Smooth muscle cell (in vitro differentiated cells): ENCODE data around the gene CYTH4. TPM values are rescaled to one million over a fixed set of nuclear protein-coding genes. Genes with fewer than 3 reads are reported as not detected.

Experiments used
- DNase-seq: peaks from one replicate; lab custom pipeline; 2025; ENCODE audit not compliant: unreplicated experiment; lab: John Stamatoyannopoulos, UW
- H2AFZ ChIP-seq: fragments of 200-600 bp; sonication (generic); 2 replicates; pipeline ENCODE4 v1.6.0; 2016; ENCODE audit warnings: antibody characterized with exemption, low read depth, mild to moderate bottlenecking
- H3F3A ChIP-seq: fragments of 200-600 bp; sonication (generic); 2 replicates; pipeline ENCODE4 v1.6.0; 2017; ENCODE audit warnings: antibody characterized with exemption, low read depth
- H3K27ac ChIP-seq: fragments of 200-600 bp; sonication (generic); 2 replicates; pipeline ENCODE4 v1.5.1; 2016; ENCODE audit warnings: low read depth, mild to moderate bottlenecking
- H3K27me3 ChIP-seq: fragments of 200-600 bp; sonication (generic); 2 replicates; pipeline ENCODE4 v1.6.1; 2016; ENCODE audit warnings: low read depth, mild to moderate bottlenecking
- H3K36me3 ChIP-seq: fragments of 200-600 bp; sonication (generic); 2 replicates; pipeline ENCODE4 v1.5.1; 2016; ENCODE audit warnings: low read depth
- H3K4me1 ChIP-seq: fragments of 200-600 bp; sonication (generic); 2 replicates; pipeline ENCODE4 v1.5.1; 2016; ENCODE audit warnings: low read depth
- H3K4me2 ChIP-seq: fragments of 200-600 bp; sonication (generic); 2 replicates; pipeline ENCODE4 v1.6.0; 2016; ENCODE audit warnings: mild to moderate bottlenecking
- H3K4me3 ChIP-seq: fragments of 200-600 bp; sonication (generic); 2 replicates; pipeline ENCODE4 v1.5.1; 2016; ENCODE audit warnings: mild to moderate bottlenecking
- H3K79me2 ChIP-seq: fragments of 200-600 bp; sonication (generic); 2 replicates; pipeline ENCODE4 v1.6.0; 2016; ENCODE audit warnings: low read depth, mild to moderate bottlenecking
- H3K9ac ChIP-seq: fragments of 200-600 bp; sonication (generic); 2 replicates; pipeline ENCODE4 v1.6.0; 2016; ENCODE audit warnings: low read depth
- H3K9me3 ChIP-seq: fragments of 200-600 bp; sonication (generic); replicated peaks from 2 replicates; pipeline ENCODE4 v1.5.1; 2016; ENCODE audit warnings: low read depth
- H4K20me1 ChIP-seq: fragments of 200-600 bp; sonication (generic); 2 replicates; pipeline ENCODE4 v1.6.0; 2016; ENCODE audit warnings: low read depth
- WGBS: methylation state at CpG from one replicate; pipeline ENCODE4 v1.1.7; 2016; ENCODE audit warnings: low lambda C conversion rate; 5-methylcytosine and 5-hydroxymethylcytosine counted together
- polyA plus RNA-seq: library from polyadenylated mRNA; unstranded; fragments of >200 nt; fragmentation: Nextera tagmentation; extraction: Ambion mirVana; gene quantifications from 2 replicates; pipeline ENCODE4 v1.2.1, GENCODE V29; 2016
- total RNA-seq: library from RNA; depleted of rRNA; stranded (reverse); fragments of >200 nt; gene quantifications from 2 replicates; pipeline ENCODE4 v1.2.3, GENCODE V29; 2014
- TF ChIP-seq, protein P1 (sequence below): fragments of 200-600 bp; sonication (generic); IDR thresholded peaks from 2 replicates; pipeline ENCODE4 v1.5.1; 2017; ENCODE audit warnings: borderline replicate concordance, mild to moderate bottlenecking, antibody characterized with exemption; ENCODE audit not compliant: insufficient read depth, poor library complexity, severe bottlenecking

The CYTH4 gene
- total and polyA plus RNA-seq, 2 experiments from 2014 or later = not detected

- Histone ChIP-seq H4K20me1 (no peaks in the 10 kb centered on the region), H3K4me2 (no peak overlapping the region), H3F3A (no peaks in the 10 kb centered on the region), H3K36me3 (no peaks in the 10 kb centered on the region), H3K9me3 (no peaks in the 10 kb centered on the region), H3K27ac (no peak overlapping the region), H3K27me3 (peaks cover 6% of the 10 kb centered on the region), H3K4me1 (no peaks in the 10 kb centered on the region), H3K79me2 (no peaks in the 10 kb centered on the region), H2AFZ (no peak overlapping the region), H3K9ac (no peak overlapping the region), H3K4me3 (no peak overlapping the region)
- TF ChIP-seq, protein P1, sequence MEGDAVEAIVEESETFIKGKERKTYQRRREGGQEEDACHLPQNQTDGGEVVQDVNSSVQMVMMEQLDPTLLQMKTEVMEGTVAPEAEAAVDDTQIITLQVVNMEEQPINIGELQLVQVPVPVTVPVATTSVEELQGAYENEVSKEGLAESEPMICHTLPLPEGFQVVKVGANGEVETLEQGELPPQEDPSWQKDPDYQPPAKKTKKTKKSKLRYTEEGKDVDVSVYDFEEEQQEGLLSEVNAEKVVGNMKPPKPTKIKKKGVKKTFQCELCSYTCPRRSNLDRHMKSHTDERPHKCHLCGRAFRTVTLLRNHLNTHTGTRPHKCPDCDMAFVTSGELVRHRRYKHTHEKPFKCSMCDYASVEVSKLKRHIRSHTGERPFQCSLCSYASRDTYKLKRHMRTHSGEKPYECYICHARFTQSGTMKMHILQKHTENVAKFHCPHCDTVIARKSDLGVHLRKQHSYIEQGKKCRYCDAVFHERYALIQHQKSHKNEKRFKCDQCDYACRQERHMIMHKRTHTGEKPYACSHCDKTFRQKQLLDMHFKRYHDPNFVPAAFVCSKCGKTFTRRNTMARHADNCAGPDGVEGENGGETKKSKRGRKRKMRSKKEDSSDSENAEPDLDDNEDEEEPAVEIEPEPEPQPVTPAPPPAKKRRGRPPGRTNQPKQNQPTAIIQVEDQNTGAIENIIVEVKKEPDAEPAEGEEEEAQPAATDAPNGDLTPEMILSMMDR = no peak
- DNase-seq = no peak
- WGBS = 94% methylated on average over 11 of the region's 11 CpGs
Observed at GRCh38 chr22:37358386-37358785, 76.1 kb downstream of the CYTH4 start.

DNA sequence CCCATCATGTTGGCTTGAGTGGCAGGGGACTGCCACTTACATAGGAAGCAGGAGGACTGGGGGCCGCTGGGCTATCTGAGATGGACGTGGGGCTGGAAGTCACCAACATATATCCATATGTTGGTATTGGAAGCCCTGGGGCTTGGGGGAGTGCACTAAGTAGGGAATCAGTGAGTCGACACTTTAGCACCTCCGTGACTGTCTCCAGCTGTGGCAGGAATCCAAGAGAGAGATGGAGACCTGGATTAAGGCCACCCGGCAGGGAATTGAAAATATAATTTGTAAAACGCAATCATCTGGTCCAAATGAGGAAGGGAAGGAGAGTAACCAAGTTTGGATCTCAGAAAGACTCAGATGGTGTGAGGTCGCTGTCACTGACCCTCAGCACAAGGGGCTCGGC lies 76.6 kb downstream of the CYTH4 start:
- TF ChIP-seq, protein P1 = no peak
- Histone ChIP-seq H3K4me2 (no peak overlapping the region), H3K9me3 (no peaks in the 10 kb centered on the region), H3K36me3 (no peaks in the 10 kb centered on the region), H3K4me3 (no peak overlapping the region), H3K79me2 (no peaks in the 10 kb centered on the region), H3K4me1 (no peaks in the 10 kb centered on the region), H4K20me1 (no peaks in the 10 kb centered on the region), H2AFZ (no peak overlapping the region), H3K27me3 (peaks cover under 1% of the 10 kb centered on the region), H3K9ac (no peak overlapping the region), H3F3A (no peaks in the 10 kb centered on the region), H3K27ac (no peak overlapping the region)
- 69% methylated on average over 8 of the region's 8 CpGs for WGBS
- no peak for DNase-seq

- 91% methylated on average over 3 of the region's 3 CpGs for WGBS
- H3K4me3 ChIP-seq = no peak overlapping the region
- no peaks in the 10 kb centered on the region for H3K79me2 ChIP-seq
- TF ChIP-seq, protein P1 = no peak
- no peak overlapping the region for H3K27ac ChIP-seq
- H3K9ac ChIP-seq = no peak overlapping the region
- no peaks in the 10 kb centered on the region for H3K4me1 ChIP-seq
- H3F3A ChIP-seq = no peaks in the 10 kb centered on the region
- no peaks in the 10 kb centered on the region for H3K9me3 ChIP-seq
- H3K4me2 ChIP-seq = no peak overlapping the region
- H3K36me3 ChIP-seq = no peaks in the 10 kb centered on the region
- H3K27me3 ChIP-seq = no peaks in the 10 kb centered on the region
- H2AFZ ChIP-seq = no peak overlapping the region
- no peak for DNase-seq
- H4K20me1 ChIP-seq = no peaks in the 10 kb centered on the region
Observed at GRCh38 chr22:37362621-37363020, 80.3 kb downstream of the CYTH4 start.

GRCh38 chr22:37363261-37363992 lies 81.1 kb downstream of the CYTH4 start:
- no peak overlapping the region for H3K27ac ChIP-seq
- no peaks in the 10 kb centered on the region for H3K27me3 ChIP-seq
- H2AFZ ChIP-seq = no peak overlapping the region
- no peaks in the 10 kb centered on the region for H3K36me3 ChIP-seq
- H3K4me2 ChIP-seq = no peak overlapping the region
- H3K9ac ChIP-seq = no peak overlapping the region
- TF ChIP-seq, protein P1 = no peak
- no peaks in the 10 kb centered on the region for H4K20me1 ChIP-seq
- no peaks in the 10 kb centered on the region for H3K79me2 ChIP-seq
- H3K4me1 ChIP-seq = no peaks in the 10 kb centered on the region
- H3K4me3 ChIP-seq = no peak overlapping the region
- no peaks in the 10 kb centered on the region for H3F3A ChIP-seq
- H3K9me3 ChIP-seq = no peaks in the 10 kb centered on the region
- no peak for DNase-seq
- WGBS = 89% methylated on average over 13 of the region's 15 CpGs
